CD14-positive monocyte (primary cell): ENCODE measurements around the gene RNF135. TPM values are rescaled to one million over a fixed set of nuclear protein-coding genes. Genes with fewer than 3 reads are reported as not detected.

Experiments
- DNase-seq, 3 donors: peaks; one replicate each; pipeline ENCODE4 v3.0.0-alpha.2; 2011 to 2022
- H2AFZ ChIP-seq: 2 replicates; pipeline ENCODE4 v1.6.0; 2012; ENCODE audit warnings: mild to moderate bottlenecking, low read depth, low read length, inconsistent platforms; ENCODE audit not compliant: insufficient read depth, poor library complexity, severe bottlenecking
- H3K27ac ChIP-seq, 2 donors: 1 replicate in 1 of 2; 2 replicates in 1 of 2; pipeline ENCODE4 v1.5.1; 2012 to 2013; ENCODE audit warnings: low read length in 2 of 2, control low read depth in 1 of 2, inconsistent platforms in 1 of 2, low read depth in 1 of 2, mild to moderate bottlenecking in 1 of 2
- H3K27me3 ChIP-seq, 2 donors: one replicate each; pipeline versions ENCODE4 v1.6.0 to v1.6.1; 2011 to 2013; ENCODE audit warnings: low read length in 2 of 2; ENCODE audit not compliant: control insufficient read depth in 2 of 2, insufficient read depth in 2 of 2
- H3K36me3 ChIP-seq, 2 donors: replicated peaks in 1 of 2; 1 replicate in 1 of 2; 2 replicates in 1 of 2; pipeline versions ENCODE4 v1.5.1 to v1.6.1; 2012 to 2013; ENCODE audit warnings: low read length in 2 of 2, control low read depth in 1 of 2, inconsistent platforms in 1 of 2, mild to moderate bottlenecking in 1 of 2; ENCODE audit not compliant: insufficient read depth in 2 of 2, control insufficient read depth in 1 of 2
- H3K4me1 ChIP-seq, 2 donors: 1 replicate in 1 of 2; 2 replicates in 1 of 2; pipeline versions ENCODE4 v1.5.1 to v1.6.1; 2012 to 2013; ENCODE audit warnings: low read length in 2 of 2, control low read depth in 1 of 2, inconsistent platforms in 1 of 2, mild to moderate bottlenecking in 1 of 2, moderate library complexity in 1 of 2; ENCODE audit not compliant: insufficient read depth in 2 of 2, control insufficient read depth in 1 of 2
- H3K4me2 ChIP-seq: replicated peaks from 2 replicates; pipeline ENCODE3; 2012; ENCODE audit warnings: low read length, moderate library complexity, mild to moderate bottlenecking; ENCODE audit not compliant: poor library complexity, severe bottlenecking; ENCODE audit errors: extremely low read depth
- H3K4me3 ChIP-seq, 3 experiments: fragments of 200-600 bp in 1 of 3; sonication (generic) in 1 of 3; replicated peaks in 1 of 3; 1 replicate in 2 of 3; 2 replicates in 1 of 3; pipeline ENCODE4 v1.5.1; 2011 to 2013; ENCODE audit warnings: low read length in 3 of 3, mild to moderate bottlenecking in 3 of 3, control low read depth in 2 of 3, low read depth in 2 of 3, inconsistent platforms in 1 of 3, moderate library complexity in 1 of 3
- H3K79me2 ChIP-seq: 2 replicates; pipeline ENCODE4 v1.6.0; 2012; ENCODE audit warnings: mild to moderate bottlenecking, control low read depth, inconsistent platforms, low read length, moderate library complexity; ENCODE audit not compliant: insufficient read depth
- H3K9ac ChIP-seq: 2 replicates; pipeline ENCODE4 v1.6.0; 2017; ENCODE audit warnings: low read length, mild to moderate bottlenecking; ENCODE audit not compliant: insufficient read depth, poor library complexity, severe bottlenecking
- H3K9me3 ChIP-seq, 2 donors: replicated peaks in 1 of 2; 1 replicate in 1 of 2; 2 replicates in 1 of 2; pipeline versions ENCODE4 v1.5.1 to v1.6.1; 2012 to 2013; ENCODE audit warnings: low read length in 2 of 2, control low read depth in 1 of 2; ENCODE audit not compliant: control insufficient read depth in 1 of 2, insufficient read depth in 1 of 2
- H4K20me1 ChIP-seq: 2 replicates; pipeline ENCODE4 v1.6.0; 2012; ENCODE audit warnings: mild to moderate bottlenecking, low read length, control low read depth, moderate library complexity; ENCODE audit not compliant: insufficient read depth
- H3K27ac Mint-ChIP-seq, 7 donors: one replicate each; pipeline ENCODE4 v1.8.0; 2020; ENCODE audit warnings: mild to moderate bottlenecking in 7 of 7, mixed read lengths in 7 of 7, moderate library complexity in 6 of 7, inconsistent platforms in 2 of 7
- H3K27me3 Mint-ChIP-seq, 3 donors: one replicate each; pipeline ENCODE4 v1.8.0; 2021 to 2022; ENCODE audit warnings: low read depth in 3 of 3, mild to moderate bottlenecking in 3 of 3, mixed read lengths in 3 of 3, moderate library complexity in 3 of 3, inconsistent platforms in 1 of 3
- H3K36me3 Mint-ChIP-seq, 2 donors: one replicate each; pipeline ENCODE4 v1.8.0; 2020; ENCODE audit warnings: mixed read lengths in 2 of 2, inconsistent platforms in 1 of 2, mild to moderate bottlenecking in 1 of 2
- H3K4me1 Mint-ChIP-seq: one replicate; pipeline ENCODE4 v1.8.0; 2020; ENCODE audit warnings: mild to moderate bottlenecking, mixed read lengths
- H3K4me3 Mint-ChIP-seq, 2 donors: one replicate each; pipeline ENCODE4 v1.8.0; 2020; ENCODE audit warnings: mild to moderate bottlenecking in 2 of 2, mixed read lengths in 2 of 2, moderate library complexity in 1 of 2
- H3K9me3 Mint-ChIP-seq, 7 donors: one replicate each; pipeline ENCODE4 v1.8.0; 2020 to 2022; ENCODE audit warnings: mixed read lengths in 7 of 7, mild to moderate bottlenecking in 6 of 7, moderate library complexity in 6 of 7, inconsistent platforms in 2 of 7
- CTCF ChIP-seq: fragments of 200-600 bp; IDR thresholded peaks from one replicate; pipeline ENCODE4 v1.8.0; 2022; ENCODE audit warnings: antibody characterized with exemption, mild to moderate bottlenecking
- WGBS: methylation state at CpG from one replicate; pipeline ENCODE4 v1.1.5; 2013; ENCODE audit warnings: missing lambda C conversion rate; ENCODE audit not compliant: insufficient coverage; 5-methylcytosine and 5-hydroxymethylcytosine counted together
- intact Hi-C, 2 donors: fragments of 100-400 bp; cut with micrococcal nuclease; formaldehyde crosslinking; loops; one replicate each; pipeline versions ENCODE4 v1.15.0 to v1.15.1; 2023
- polyA plus RNA-seq, 3 donors: library from polyadenylated mRNA; depleted of rRNA in 1 of 3; unstranded in 2 of 3; stranded (reverse) in 1 of 3; fragments of 300-500 nt in 2 of 3; fragments of >200 nt in 1 of 3; fragmentation: Illumina TruSeq in 2 of 3; gene quantifications; 1 replicate in 2 of 3; 2 replicates in 1 of 3; pipeline ENCODE4 v1.2.3, GENCODE V29; 2012 to 2021

RNF135 gene
- polyA plus RNA-seq, 3 donors = 51.4 to 74.8 (median 66.6) TPM

GRCh38 chr17:30990458-30990857, 19.6 kb downstream of the RNF135 start:
- no CpG with 5 or more reads among the region's 3 CpGs for WGBS
- Histone ChIP-seq H3K79me2 (peaks cover 20% of the 10 kb centered on the region), H3K4me2 (no peak overlapping the region), H3K4me3 (no peak overlapping the region), H3K27ac (peak overlapping the region in 1 of 2 donors; percentile 6), H3K27me3 (no peaks in the 10 kb centered on the region), H4K20me1 (peaks cover 50% of the 10 kb centered on the region), H2AFZ (no peak overlapping the region), H3K9me3 (no peaks in the 10 kb centered on the region), H3K36me3 (peaks cover 71 to 92% of the 10 kb centered on the region in 2 donors), H3K4me1 (no peaks in the 10 kb centered on the region), H3K9ac (no peak overlapping the region)
- Mint-ChIP-seq H3K27ac (peak overlapping the region in 1 of 7 donors; percentile 68), H3K9me3 (no peaks in the 10 kb centered on the region), H3K4me1 (no peaks in the 10 kb centered on the region), H3K36me3 (peaks cover 62 to 94% of the 10 kb centered on the region in 2 donors), H3K4me3 (no peak overlapping the region), H3K27me3 (no peaks in the 10 kb centered on the region)
- no peak for TF ChIP-seq CTCF
- intact Hi-C loops = no loop called here
- no peak for DNase-seq

- intact Hi-C loops = no loop called here
- WGBS = no CpG with 5 or more reads among the region's 3 CpGs
- Mint-ChIP-seq H3K27me3 (no peaks in the 10 kb centered on the region), H3K27ac (peak overlapping the region in 2 of 7 donors; percentile 7 to 12), H3K4me3 (no peak overlapping the region), H3K9me3 (no peaks in the 10 kb centered on the region), H3K4me1 (no peaks in the 10 kb centered on the region), H3K36me3 (peaks cover 59 to 94% of the 10 kb centered on the region in 2 donors)
- no peaks in the 10 kb centered on the region for H3K9me3 ChIP-seq
- no peak overlapping the region for H2AFZ ChIP-seq
- H3K27ac ChIP-seq = no peak overlapping the region
- no peak overlapping the region for H3K4me3 ChIP-seq
- no peak overlapping the region for H3K9ac ChIP-seq
- no peaks in the 10 kb centered on the region for H3K27me3 ChIP-seq
- DNase-seq = no peak
- peaks cover 15% of the 10 kb centered on the region for H3K79me2 ChIP-seq
- TF ChIP-seq CTCF = no peak
- peaks cover 49% of the 10 kb centered on the region for H4K20me1 ChIP-seq
- no peaks in the 10 kb centered on the region for H3K4me1 ChIP-seq
- peaks cover 69 to 92% of the 10 kb centered on the region in 2 donors for H3K36me3 ChIP-seq
- no peak overlapping the region for H3K4me2 ChIP-seq
These were observed 21.7 kb downstream of the RNF135 start for GRCh38 chr17:30992551-30992950.
